Uterus (tissue), 4 donors: ENCODE results near the gene GREM1. TPM values are rescaled to one million over a fixed set of nuclear protein-coding genes. Genes with fewer than 3 reads are reported as not detected.
A peak's percentile ranks its signal among the peaks of the same experiment; 100 is the strongest.

Experiments
- DNase-seq, 2 donors: peaks; one replicate each; pipeline ENCODE4 v3.0.0-alpha.2; 2019 to 2020
- H3K27ac ChIP-seq, 2 donors: fragments of 200-600 bp; sonication (generic); 1 replicate in 1 of 2; 2 replicates in 1 of 2; pipeline ENCODE4 v1.5.1; 2016 to 2018
- H3K27me3 ChIP-seq, 2 donors: fragments of 200-600 bp; sonication (generic); one replicate each; pipeline ENCODE4 v1.5.1; 2018 to 2019; ENCODE audit warnings: control low read depth in 1 of 2
- H3K36me3 ChIP-seq, 2 donors: fragments of 200-600 bp; sonication (generic); one replicate each; pipeline ENCODE4 v1.5.1; 2019; ENCODE audit warnings: control low read depth in 1 of 2
- H3K4me1 ChIP-seq, 2 donors: fragments of 200-600 bp; sonication (generic); one replicate each; pipeline ENCODE4 v1.5.1; 2018 to 2019; ENCODE audit warnings: control low read depth in 1 of 2
- H3K4me3 ChIP-seq, 2 donors: fragments of 200-600 bp; sonication (generic); 1 replicate in 1 of 2; 2 replicates in 1 of 2; pipeline ENCODE4 v1.5.1; 2018 to 2019; ENCODE audit warnings: mild to moderate bottlenecking in 1 of 2
- H3K9me3 ChIP-seq, 2 donors: fragments of 200-600 bp; sonication (generic); one replicate each; pipeline ENCODE4 v1.5.1; 2019; ENCODE audit warnings: control low read depth in 1 of 2
- POLR2A ChIP-seq, 2 donors: fragments of 450-650 bp; IDR thresholded peaks; one replicate each; pipeline ENCODE4 v1.6.1; 2016; ENCODE audit warnings: antibody characterized with exemption in 2 of 2, mild to moderate bottlenecking in 1 of 2, moderate library complexity in 1 of 2
- intact Hi-C: fragments of 100-400 bp; cut with DNase I; formaldehyde crosslinking; loops from one replicate; pipeline ENCODE4 v1.15.1; 2023; ENCODE audit warnings: low total_unique reads
- total RNA-seq, 4 donors: library from RNA; depleted of rRNA in 3 of 4; stranded (reverse); fragments of >200 nt in 3 of 4; gene quantifications; one replicate each; pipeline versions ENCODE4 v1.1.0 to v1.2.4, GENCODE V29; 2014 to 2023
- TF ChIP-seq, protein P1 (sequence below), 4 experiments: fragments of 200-600 bp in 2 of 4; fragments of 450-650 bp in 2 of 4; sonication (generic) in 2 of 4; IDR thresholded peaks; one replicate each; pipeline ENCODE4 v1.5.1; 2016 to 2019; ENCODE audit warnings: antibody characterized with exemption in 4 of 4, mild to moderate bottlenecking in 2 of 4, moderate library complexity in 1 of 4
- donor health status: DM: yes; HTN: yes; CAD: no.

Gene GREM1
- total RNA-seq, 4 donors from 2014 or later: 0.88 to 5.4 (median 5.2) TPM

DNA sequence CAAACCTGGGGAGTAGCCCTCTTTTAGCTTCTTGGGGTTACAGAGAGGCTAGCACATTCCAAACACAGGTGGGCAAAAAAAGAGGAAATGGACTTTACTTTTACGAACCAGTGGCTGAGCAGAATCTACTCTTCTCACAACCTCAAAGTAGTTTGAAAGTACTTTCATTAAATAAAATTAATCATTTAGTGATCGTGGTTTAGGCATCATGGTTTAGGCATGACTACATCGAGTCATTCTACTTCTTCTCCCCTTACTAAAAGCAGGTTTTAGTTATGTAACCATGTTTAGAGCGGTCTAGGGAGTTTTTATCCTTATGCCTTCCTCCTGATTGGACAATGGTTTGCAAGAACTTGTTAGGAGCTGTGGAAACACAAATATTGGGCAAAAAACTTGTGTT lies 2.5 kb upstream of the GREM1 start:
- H3K9me3 ChIP-seq: no peaks in the 10 kb centered on the region
- H3K27me3 ChIP-seq: peaks cover 5 to 12% of the 10 kb centered on the region in 2 donors
- no peak overlapping the region for H3K4me3 ChIP-seq
- TF ChIP-seq, protein P1, sequence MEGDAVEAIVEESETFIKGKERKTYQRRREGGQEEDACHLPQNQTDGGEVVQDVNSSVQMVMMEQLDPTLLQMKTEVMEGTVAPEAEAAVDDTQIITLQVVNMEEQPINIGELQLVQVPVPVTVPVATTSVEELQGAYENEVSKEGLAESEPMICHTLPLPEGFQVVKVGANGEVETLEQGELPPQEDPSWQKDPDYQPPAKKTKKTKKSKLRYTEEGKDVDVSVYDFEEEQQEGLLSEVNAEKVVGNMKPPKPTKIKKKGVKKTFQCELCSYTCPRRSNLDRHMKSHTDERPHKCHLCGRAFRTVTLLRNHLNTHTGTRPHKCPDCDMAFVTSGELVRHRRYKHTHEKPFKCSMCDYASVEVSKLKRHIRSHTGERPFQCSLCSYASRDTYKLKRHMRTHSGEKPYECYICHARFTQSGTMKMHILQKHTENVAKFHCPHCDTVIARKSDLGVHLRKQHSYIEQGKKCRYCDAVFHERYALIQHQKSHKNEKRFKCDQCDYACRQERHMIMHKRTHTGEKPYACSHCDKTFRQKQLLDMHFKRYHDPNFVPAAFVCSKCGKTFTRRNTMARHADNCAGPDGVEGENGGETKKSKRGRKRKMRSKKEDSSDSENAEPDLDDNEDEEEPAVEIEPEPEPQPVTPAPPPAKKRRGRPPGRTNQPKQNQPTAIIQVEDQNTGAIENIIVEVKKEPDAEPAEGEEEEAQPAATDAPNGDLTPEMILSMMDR (IDR thresholded peaks at IDR 0.05): no peak
- no peak for TF ChIP-seq POLR2A (IDR thresholded peaks at IDR 0.05)
- no peak overlapping the region for H3K27ac ChIP-seq
- intact Hi-C loops: no loop called here
- H3K4me1 ChIP-seq: peaks cover 0 to 4% of the 10 kb centered on the region in 2 donors
- DNase-seq: no peak
- no peaks in the 10 kb centered on the region for H3K36me3 ChIP-seq

- no peak for DNase-seq
- Histone ChIP-seq H3K9me3 (no peaks in the 10 kb centered on the region), H3K36me3 (no peaks in the 10 kb centered on the region), H3K4me3 (no peak overlapping the region), H3K4me1 (peaks cover 0 to 4% of the 10 kb centered on the region in 2 donors), H3K27me3 (peaks cover 5 to 12% of the 10 kb centered on the region in 2 donors), H3K27ac (no peak overlapping the region)
- TF ChIP-seq, protein P1 (IDR thresholded peaks at IDR 0.05): no peak
- no peak for TF ChIP-seq POLR2A (IDR thresholded peaks at IDR 0.05)
- intact Hi-C loops: no loop called here
Measured at GRCh38 chr15:32716216-32716914, 1.4 kb upstream of the GREM1 start.

DNA sequence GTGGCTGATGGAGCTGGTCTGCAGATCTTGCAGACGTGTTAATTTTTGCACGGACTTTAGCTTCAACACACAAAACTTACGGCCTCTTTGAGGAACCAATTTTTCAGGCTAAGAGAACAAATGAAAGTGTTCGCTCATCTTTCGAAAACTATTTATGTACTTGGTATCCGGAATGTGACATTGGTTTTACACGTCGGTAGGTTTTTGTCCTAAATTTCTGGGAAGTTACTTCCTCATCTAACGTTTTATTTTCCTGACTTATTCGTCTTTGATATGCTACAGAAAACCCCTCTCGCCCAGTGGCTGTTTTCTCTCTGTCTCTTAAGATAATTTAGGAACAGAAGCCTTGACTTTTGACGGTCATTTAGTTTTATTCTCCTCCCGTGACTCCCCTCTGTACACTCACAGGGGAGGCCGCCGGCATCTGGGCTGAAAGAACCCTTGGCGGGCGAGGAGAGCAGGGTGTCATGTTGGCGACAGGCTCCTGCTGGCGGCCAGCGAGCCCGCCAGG lies 834 bp upstream of the GREM1 start:
- H3K36me3 ChIP-seq: no peaks in the 10 kb centered on the region
- H3K27me3 ChIP-seq: peaks cover 5 to 12% of the 10 kb centered on the region in 2 donors
- peak overlapping the region in 1 of 2 donors; percentile 46 for H3K27ac ChIP-seq
- H3K4me1 ChIP-seq: peaks cover 0 to 4% of the 10 kb centered on the region in 2 donors
- DNase-seq: no peak
- intact Hi-C loops: no loop called here
- H3K9me3 ChIP-seq: no peaks in the 10 kb centered on the region
- peak overlapping the region; percentile 24 to 34 for H3K4me3 ChIP-seq
- TF ChIP-seq POLR2A (IDR thresholded peaks at IDR 0.05): no peak
- TF ChIP-seq, protein P1 (IDR thresholded peaks at IDR 0.05): no peak

- TF ChIP-seq, protein P1 (IDR thresholded peaks at IDR 0.05): no peak
- no peak for TF ChIP-seq POLR2A (IDR thresholded peaks at IDR 0.05)
- Histone ChIP-seq H3K27me3 (peaks cover 5 to 12% of the 10 kb centered on the region in 2 donors), H3K27ac (peak overlapping the region in 1 of 2 donors; percentile 2), H3K36me3 (no peaks in the 10 kb centered on the region), H3K4me3 (peak overlapping the region; percentile 24 to 34), H3K9me3 (no peaks in the 10 kb centered on the region), H3K4me1 (peaks cover 0 to 4% of the 10 kb centered on the region in 2 donors)
- intact Hi-C loops: no loop called here
- DNase-seq: no peak
Measured at GRCh38 chr15:32718227-32718820, 520 bp downstream of the GREM1 start.
